Neural cell (in vitro differentiated cells): ENCODE measurements around the gene GALNT2.

ENCODE experiments used
- CTCF ChIP-seq: fragments of 450-650 bp; IDR thresholded peaks from 2 replicates; pipeline ENCODE4 v1.5.1; 2014; ENCODE audit warnings: antibody characterized with exemption, mild to moderate bottlenecking, moderate library complexity; ENCODE audit not compliant: poor library complexity, severe bottlenecking
- EP300 ChIP-seq: fragments of 450-650 bp; conservative IDR thresholded peaks from 2 replicates; pipeline ENCODE4 v1.6.1; 2014; ENCODE audit warnings: antibody characterized with exemption, mild to moderate bottlenecking, moderate library complexity; ENCODE audit not compliant: poor library complexity, severe bottlenecking
- EZH2 ChIP-seq: fragments of 200-600, 300-800 bp; shearing (Covaris generic), sonication (generic); IDR thresholded peaks from 2 replicates; pipeline ENCODE4 v1.6.1; 2014; ENCODE audit warnings: antibody characterized with exemption, low read length, borderline replicate concordance, mild to moderate bottlenecking; ENCODE audit not compliant: insufficient read depth, poor library complexity, severe bottlenecking
- MXI1 ChIP-seq: fragments of 450-650 bp; conservative IDR thresholded peaks from 2 replicates; pipeline ENCODE4 v1.6.1; 2014; ENCODE audit warnings: antibody characterized with exemption, mild to moderate bottlenecking; ENCODE audit not compliant: poor library complexity, severe bottlenecking
- POLR2AphosphoS5 ChIP-seq: IDR thresholded peaks from 2 replicates; pipeline ENCODE4 v1.6.1; 2012
- REST ChIP-seq: IDR thresholded peaks from 2 replicates; pipeline ENCODE4 v1.6.1; 2012; ENCODE audit warnings: borderline replicate concordance
- SMC3 ChIP-seq: fragments of 450-650 bp; conservative IDR thresholded peaks from 2 replicates; pipeline ENCODE4 v1.6.1; 2014; ENCODE audit warnings: antibody characterized with exemption, mild to moderate bottlenecking, moderate library complexity; ENCODE audit not compliant: poor library complexity
- TAF1 ChIP-seq: IDR thresholded peaks from 2 replicates; pipeline ENCODE4 v1.6.1; 2012; ENCODE audit warnings: low read depth

- no peak for TF ChIP-seq EZH2
- no peak for TF ChIP-seq CTCF
- no peak for TF ChIP-seq POLR2AphosphoS5
- TF ChIP-seq REST: no peak
- TF ChIP-seq TAF1: no peak
- TF ChIP-seq EP300: no peak
- TF ChIP-seq MXI1: no peak
- no peak for TF ChIP-seq SMC3
Observed at GRCh38 chr1:230061801-230062200, 5.2 kb upstream of the GALNT2 start.
